ENCODE results near the gene STRN3. TPM values are rescaled to one million over a fixed set of nuclear protein-coding genes. Genes with fewer than 3 reads are reported as not detected.

Gene STRN3
- total and polyA plus RNA-seq, 2 of the 4 experiments (the other 2 are of a cell fraction): 10.8 to 78.7 TPM

DNA sequence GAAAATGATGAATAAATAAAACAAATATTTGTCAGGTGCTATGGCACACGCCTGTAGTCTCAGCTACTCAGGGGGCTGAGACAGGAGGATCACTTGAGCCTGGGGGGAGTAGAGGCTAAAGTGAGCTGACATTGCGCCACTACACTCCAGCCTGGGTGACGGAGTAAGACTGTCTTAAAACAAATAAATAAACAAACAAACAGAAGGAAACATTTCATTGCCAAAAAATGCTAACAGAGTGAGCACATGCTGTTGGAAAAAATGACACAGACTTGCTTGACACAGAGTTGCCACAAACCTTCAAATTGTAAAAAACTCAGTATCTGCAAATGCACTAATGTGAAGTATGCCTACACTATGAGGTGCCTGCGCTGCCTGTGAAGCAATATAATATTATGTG lies 51.6 kb downstream of the STRN3 start:
- in situ Hi-C loops (cut with MboI; ENCODE audit: low sequenced_read_pairs) (loop anchor here (5.0 to 25.0 kb wide), 2 partner anchors 108 to 388 kb away; no protein-coding TSS in a partner anchor), dilution Hi-C loops (cut with HindIII; ENCODE audit: low sequenced_read_pairs, unreplicated experiment) (no loop called here), intact Hi-C loops (cut with micrococcal nuclease) (loop anchor here (1.0 to 5.0 kb wide), 2 partner anchors 16 to 42 kb away; no protein-coding TSS in a partner anchor)
- Histone ChIP-seq H2BK20ac (ENCODE audit: low read depth, low read length) (no peak overlapping the region), H3K23ac (ENCODE audit: low read depth, low read length) (peak overlapping the region; percentile 4; the same call in 1 of the 2 replicates), H3K9me1 (ENCODE audit: insufficient read depth, low read length) (0 out of 2 replicates have a peak, but pooled peaks cover 3% of the 10 kb centered on the region), H2AK5ac (ENCODE audit: low read depth, low read length) (no peak overlapping the region), H4K20me1 (ENCODE audit: insufficient read depth, low read length) (peaks cover 80% of the 10 kb centered on the region), H4K8ac (ENCODE audit: low read depth in 2 of 2, low read length in 2 of 2) (no peak overlapping the region), H3K4ac (ENCODE audit: low read depth, low read length) (no peak overlapping the region), H4K5ac (ENCODE audit: low read depth, low read length) (no peak overlapping the region), H2BK120ac (ENCODE audit: low read depth, low read length) (no peak overlapping the region), H3K4me1 (ENCODE audit: control insufficient read depth, insufficient read depth, low read length) (peaks cover 2% of the 10 kb centered on the region; the same call in 1 of the 2 replicates), H3K56ac (ENCODE audit: extremely low read depth, insufficient read depth, low read length) (no peak overlapping the region), H2BK5ac (ENCODE audit: low read depth, low read length, poor library complexity, severe bottlenecking) (no peak overlapping the region), H3K9ac (ENCODE audit: low read depth, low read length) (no peak overlapping the region), H2AK9ac (replicated peaks; ENCODE audit: low read depth, low read length, poor library complexity) (no peak overlapping the region), H2AFZ (replicated peaks; ENCODE audit: low read length, poor library complexity) (no peak overlapping the region), H3K4me2 (ENCODE audit: low read depth, low read length) (no peak overlapping the region), H3K14ac (replicated peaks; ENCODE audit: low read depth, low read length) (no peak overlapping the region), H3K9me3 (ENCODE audit: control insufficient read depth, insufficient read depth, low read length) (no peaks in the 10 kb centered on the region), H3K27me3 (ENCODE audit: control insufficient read depth, insufficient read depth, low read length) (no peaks in the 10 kb centered on the region), H3K18ac (ENCODE audit: low read depth, low read length) (no peak overlapping the region), H3K79me1 (ENCODE audit: low read depth in 1 of 2, low read length in 2 of 2) (peaks cover 3 to 59% of the 10 kb centered on the region in 2 experiments; a peak in 3 of 4 replicates), H4K91ac (ENCODE audit: insufficient read depth, low read depth, low read length) (no peak overlapping the region), H3K4me3 (ENCODE audit: insufficient read depth, low read depth, low read length) (no peak overlapping the region), H2BK15ac (ENCODE audit: low read depth, low read length) (no peak overlapping the region), H3K36me3 (ENCODE audit: control insufficient read depth, insufficient read depth, low read length) (no peaks in the 10 kb centered on the region), H3K27ac (ENCODE audit: insufficient read depth, low read length) (no peak overlapping the region)
- no TSS peak for BruUV-seq (replicated peaks)
- ChIA-PET CTCF (no interaction called here), POLR2A (ENCODE audit: unreplicated experiment) (no interaction called here)
- no peak for TF ChIP-seq NFE2L2 (IDR thresholded peaks at IDR 0.05; ENCODE audit: low read depth, low read length)
- TF ChIP-seq MAZ (IDR thresholded peaks at IDR 0.05; ENCODE audit: borderline replicate concordance, low read depth, low read length): no peak
- TF ChIP-seq RFX5 (IDR thresholded peaks at IDR 0.05; ENCODE audit: low read depth, low read length): no peak
- no peak for TF ChIP-seq FOS (IDR thresholded peaks at IDR 0.05; ENCODE audit: low read depth, low read length)
- TF ChIP-seq BHLHE40 (IDR thresholded peaks at IDR 0.05; ENCODE audit: low read depth, low read length): 0 out of 2 replicates have a peak, but pooled peaks have one; percentile 9
- TF ChIP-seq, protein P1, sequence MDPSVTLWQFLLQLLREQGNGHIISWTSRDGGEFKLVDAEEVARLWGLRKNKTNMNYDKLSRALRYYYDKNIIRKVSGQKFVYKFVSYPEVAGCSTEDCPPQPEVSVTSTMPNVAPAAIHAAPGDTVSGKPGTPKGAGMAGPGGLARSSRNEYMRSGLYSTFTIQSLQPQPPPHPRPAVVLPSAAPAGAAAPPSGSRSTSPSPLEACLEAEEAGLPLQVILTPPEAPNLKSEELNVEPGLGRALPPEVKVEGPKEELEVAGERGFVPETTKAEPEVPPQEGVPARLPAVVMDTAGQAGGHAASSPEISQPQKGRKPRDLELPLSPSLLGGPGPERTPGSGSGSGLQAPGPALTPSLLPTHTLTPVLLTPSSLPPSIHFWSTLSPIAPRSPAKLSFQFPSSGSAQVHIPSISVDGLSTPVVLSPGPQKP (IDR thresholded peaks at IDR 0.05; ENCODE audit: borderline replicate concordance, low read depth, low read length): no peak
- no peak for TF ChIP-seq RCOR1 (IDR thresholded peaks at IDR 0.05; ENCODE audit: insufficient replicate concordance, low read length)
- no peak for TF ChIP-seq MAFK (IDR thresholded peaks at IDR 0.05; ENCODE audit: low read depth, low read length)
- peak; percentile 76 for TF ChIP-seq CEBPB (IDR thresholded peaks at IDR 0.05; ENCODE audit: low read depth, low read length)
- TF ChIP-seq SMC3 (IDR thresholded peaks at IDR 0.05; ENCODE audit: low read depth, low read length): no peak
- no CpG with 5 or more reads among the region's 4 CpGs for WGBS, 2 experiments (ENCODE audit: extremely low coverage in 2 of 2, insufficient read length in 1 of 2)
- ATAC-seq (ENCODE audit: low read depth): peak; percentile 29
- DNase-seq: peak; percentile 34

All from IMR-90 (cell line).